Activated CD4-positive, alpha-beta T cell treated with anti-CD3 and anti-CD28 coated beads, Interleukin-2, amount 50 U/mL, for 4 hours (primary cell): ENCODE data around the gene DNAH3.
"Not testable (repeated sequence)": the region's sequence is repeated elsewhere in the genome, so short reads cannot be mapped to it uniquely, and the experiment has no call there.

ENCODE experiments used
- DNase-seq, 2 experiments: peaks; one replicate each; pipeline ENCODE4 v3.0.0-alpha.2; 2020

The DNAH3 gene

DNA sequence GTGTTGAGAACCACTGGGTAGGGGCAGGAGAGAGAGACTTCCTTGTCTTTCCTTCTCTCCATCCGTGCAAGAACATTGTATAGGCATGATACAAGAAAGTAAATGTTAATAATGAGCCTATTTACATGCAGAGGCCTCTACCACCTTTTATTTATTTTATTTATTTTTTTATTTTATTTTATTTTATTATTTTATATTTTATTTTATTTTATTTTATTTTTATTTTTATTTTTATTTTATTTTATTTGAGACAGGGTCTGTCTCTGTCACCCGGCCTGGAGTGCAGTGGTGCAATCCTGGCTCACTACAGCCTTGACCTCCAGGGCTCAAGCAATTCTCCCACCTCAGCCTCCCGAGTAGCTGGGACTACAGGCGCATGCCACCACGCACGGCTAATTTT is 87.3 kb downstream of the DNAH3 start:
- not testable (repeated sequence) for DNase-seq

DNA sequence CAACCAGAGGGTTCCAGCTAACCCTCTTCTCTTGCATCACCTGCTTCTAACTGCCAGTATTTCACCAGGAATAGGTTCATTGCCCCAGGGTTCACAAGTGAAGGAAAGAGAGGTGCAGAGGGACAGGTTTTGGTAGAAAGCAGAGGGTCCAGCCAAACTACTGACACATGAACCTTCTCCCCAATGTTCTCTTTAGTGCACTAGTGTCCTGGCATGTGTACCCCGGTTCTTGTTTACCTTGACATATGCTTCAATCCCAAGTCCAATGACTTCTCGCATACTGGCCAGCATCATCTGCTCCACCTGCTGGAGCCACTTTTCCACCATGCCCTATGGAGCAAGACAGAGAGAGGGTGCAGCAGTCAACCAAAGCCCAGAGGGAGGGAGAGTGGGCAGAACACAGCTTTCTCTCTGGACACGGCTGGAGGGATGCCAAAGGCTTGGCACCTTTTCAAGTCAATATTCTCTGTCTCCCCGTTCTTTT is 90.6 kb downstream of the DNAH3 start:
- DNase-seq, result no peak

DNA sequence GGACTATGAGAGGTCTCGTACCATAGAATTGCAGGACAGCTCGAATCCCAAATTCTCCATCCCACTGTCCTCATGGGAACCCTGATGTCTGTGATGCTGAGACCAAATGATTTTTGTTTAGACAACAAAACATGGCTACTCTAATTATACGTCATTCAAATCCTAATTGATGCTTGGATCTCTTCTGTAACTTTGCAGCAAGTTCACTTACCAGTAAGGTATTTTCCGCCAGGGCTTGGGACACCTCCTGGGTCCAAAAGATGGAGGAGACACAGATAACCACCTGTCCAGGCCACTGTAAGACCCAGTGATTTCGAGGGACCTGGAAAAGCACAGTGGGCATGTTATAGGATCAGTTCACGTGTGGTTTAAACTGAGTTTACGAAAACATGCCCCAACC is 92.8 kb downstream of the DNAH3 start:
- DNase-seq, result no peak

DNA sequence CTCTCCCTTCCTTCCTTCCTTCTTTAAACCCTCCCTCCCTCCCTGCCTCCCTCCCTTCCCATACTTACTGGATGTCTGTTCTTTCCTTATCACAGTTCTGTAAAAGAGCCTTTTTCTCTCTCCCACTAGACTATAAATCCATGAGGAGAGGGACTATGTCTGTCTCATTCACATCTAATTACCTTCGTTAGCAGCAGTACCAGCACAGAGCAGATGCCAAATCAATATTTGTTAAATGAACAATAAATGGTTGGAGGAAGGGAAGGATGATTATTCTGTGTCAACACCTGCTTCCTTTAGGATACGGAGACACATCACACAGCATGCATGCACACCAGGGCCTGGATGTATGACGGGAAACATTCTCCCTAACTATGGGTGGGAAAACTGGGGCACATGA is 94.2 kb downstream of the DNAH3 start:
- DNase-seq, result no peak

DNA sequence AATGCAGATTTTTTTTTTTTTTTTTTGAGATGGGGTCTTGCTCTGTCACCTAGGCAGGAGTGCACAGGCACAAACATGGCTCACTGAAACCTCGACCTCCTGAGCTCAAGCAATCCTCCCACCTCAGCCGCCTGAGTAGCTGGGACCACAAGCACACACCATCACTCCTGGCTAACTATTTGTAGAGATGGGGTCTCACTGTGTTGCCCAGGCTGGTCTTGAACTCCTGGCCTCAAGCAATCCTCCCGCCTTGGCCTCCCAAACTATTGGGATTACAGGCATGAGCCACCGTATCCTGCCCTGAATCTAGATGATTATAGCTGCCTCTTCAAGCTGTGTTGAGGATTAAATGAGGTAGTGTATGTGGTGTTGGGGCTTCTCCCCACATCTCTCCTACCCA is 94.9 kb downstream of the DNAH3 start:
- not testable (repeated sequence) for DNase-seq

DNA sequence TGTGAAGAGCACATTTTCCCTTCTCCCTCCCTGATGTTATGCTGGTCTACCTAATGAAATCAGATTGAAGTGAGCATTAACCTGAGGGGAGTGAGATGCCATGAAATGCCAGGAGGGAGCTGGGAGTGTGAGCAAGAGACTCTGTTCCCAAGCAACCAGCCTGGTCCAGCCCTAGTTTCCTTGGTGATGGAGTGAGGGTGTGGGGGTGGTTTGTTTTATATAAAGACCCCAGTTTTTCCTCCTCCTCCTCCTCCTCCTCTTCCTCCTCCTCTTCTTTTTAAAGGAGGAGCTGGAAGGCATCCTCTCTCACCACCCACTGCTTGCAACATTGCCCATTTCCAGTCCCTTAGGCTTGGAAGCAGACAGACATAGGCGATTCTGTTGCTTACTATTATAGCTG is 97.1 kb downstream of the DNAH3 start:
- DNase-seq, result no peak

DNA sequence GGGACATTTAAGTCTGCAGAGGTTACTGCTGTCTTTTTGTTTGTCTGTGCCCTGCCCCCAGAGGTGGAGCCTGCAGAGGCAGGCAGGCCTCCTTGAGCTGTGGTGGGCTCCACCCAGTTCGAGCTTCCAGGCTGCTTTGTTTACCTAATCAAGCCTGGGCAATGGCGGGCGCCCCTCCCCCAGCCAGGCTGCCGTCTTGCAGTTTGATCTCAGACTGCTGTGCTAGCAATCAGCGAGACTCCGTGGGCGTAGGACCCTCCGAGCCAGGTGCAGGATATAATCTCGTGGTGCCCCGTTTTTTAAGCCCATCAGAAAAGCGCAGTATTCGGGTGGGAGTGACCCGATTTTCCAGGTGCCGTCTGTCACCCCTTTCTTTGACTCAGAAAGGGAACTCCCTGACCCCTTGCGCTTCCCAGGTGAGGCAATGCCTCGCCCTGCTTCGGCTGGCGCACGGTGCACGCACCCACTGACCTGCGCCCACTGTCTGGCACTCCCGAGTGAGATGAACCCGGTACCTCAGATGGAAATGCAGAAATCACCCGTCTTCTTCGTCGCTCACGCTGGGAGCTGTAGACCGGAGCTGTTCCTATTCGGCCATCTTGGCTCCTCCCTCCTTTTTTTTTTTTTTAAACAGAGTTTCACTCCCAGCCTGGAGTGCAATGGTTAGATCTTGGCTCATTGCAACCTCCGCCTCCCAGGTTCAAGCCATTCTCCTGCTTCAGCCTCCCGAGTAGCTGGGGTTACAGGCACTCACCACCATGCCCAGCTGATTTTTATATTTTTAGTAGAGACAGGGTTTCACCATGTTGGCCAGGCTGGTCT is 102.3 kb downstream of the DNAH3 start:
- DNase-seq, result not testable (repeated sequence)

DNA sequence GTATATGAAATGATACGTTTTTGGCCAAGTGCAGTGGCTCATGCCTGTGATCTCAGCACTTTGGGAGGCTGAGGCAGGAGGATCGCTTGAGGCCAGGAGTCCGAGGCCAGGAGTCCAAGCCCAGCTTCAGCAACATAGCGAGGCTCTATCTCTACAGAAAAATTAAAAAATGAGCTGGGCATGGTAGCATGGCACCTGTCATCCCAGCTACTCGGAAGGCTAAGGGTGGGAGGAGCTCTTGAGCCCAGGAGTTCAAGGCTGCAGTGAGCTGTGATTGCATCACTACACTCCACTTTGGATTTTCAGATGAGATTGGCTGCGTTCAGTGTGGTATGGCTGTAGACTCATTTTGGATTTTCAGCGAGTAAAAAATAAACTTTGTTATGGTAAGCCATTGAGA is 112.4 kb downstream of the DNAH3 start:
- DNase-seq, result no peak

DNA sequence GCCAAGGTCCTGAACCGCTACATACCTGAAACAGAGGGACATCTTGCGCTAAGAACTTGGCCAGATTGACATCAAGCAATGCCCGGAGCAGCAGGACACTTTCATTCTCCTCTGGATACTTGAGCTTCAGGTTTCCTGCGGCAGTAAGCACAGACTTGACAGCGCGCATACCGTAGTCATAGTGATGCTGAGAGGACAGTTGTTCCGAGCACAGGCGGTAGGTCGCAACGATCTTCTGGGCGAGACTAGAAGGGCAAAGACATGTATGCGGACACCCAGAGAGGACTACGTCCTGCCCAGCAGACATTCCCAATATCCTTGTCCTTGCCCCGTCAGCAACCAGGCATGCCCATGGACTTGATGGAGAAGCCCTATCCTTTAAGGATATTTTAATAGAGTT is 112.9 kb downstream of the DNAH3 start:
- no peak for DNase-seq

DNA sequence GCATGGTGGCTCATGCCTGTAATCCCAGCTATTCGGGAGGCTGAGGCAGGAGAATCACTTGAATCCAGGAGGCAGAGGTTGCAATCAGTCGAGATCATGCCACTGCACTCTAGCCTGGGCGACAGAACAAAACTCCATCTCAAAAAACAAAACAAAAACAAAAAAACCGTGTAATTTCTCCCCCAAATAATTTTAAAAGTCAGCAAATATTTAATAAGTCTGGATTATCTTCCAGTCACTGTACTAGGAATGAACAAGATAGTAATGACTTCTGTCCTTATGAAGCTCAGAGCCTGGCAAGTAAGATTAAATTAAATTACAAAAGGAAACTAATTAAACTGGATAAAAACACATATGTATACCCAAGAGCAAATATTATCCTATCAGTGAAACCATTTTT is 113.5 kb downstream of the DNAH3 start:
- no peak for DNase-seq

DNA sequence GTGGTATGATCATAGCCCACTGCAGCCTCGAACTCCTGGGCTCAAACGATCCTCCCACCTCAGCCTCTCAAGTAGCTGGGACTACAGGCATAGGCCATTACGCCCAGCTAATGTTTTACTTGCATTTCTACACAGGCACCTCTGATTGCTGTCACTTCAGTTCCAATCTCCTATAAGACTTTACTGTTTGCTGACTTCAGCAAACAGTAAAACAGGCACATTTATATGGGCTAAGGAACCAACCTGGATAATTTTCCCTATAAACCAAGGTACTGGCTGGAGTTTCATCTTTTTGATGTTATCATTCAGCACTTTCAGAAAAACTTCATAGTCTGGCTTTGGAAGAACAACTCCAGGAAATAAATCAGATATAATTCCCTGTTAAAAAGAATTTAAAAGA is 114.2 kb downstream of the DNAH3 start:
- DNase-seq, result no peak

DNA sequence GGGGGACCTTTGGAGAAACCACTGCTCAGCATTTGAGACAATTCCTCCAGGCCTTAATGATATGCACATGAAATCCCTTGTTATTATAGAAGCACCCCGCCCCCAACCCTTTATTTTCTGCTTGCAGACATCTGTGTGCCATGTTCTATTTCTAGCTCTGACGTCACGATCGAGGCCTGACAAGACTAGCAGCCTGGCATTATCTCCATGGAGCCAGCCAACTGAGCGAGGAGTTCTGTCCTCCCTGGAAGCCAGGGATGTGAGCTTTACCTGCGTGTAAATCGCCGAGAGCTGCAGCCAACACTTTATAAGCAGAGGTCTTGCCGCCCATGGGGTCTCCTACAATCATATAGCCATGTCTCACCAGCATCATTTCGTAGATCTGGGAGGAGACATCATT is 116.9 kb downstream of the DNAH3 start:
- no peak for DNase-seq

DNA sequence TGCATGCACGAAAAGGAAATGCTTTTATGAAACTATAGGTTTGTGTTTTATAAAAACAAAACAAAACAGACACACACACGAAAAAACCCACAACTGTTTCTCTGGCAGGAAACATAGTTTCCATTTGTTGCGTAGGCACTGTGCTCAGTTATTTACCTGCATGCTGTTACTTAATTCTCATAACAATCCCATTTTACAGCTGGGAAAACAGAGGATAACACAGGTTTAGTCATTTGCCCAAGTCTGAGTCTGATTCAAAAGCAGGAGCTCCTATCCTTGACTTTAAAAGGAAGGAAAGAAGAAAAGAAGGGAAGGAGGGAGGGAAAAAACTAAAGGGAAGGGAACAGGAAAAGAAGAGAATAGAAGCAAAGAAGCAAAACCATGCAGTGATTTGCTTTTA is 117.4 kb downstream of the DNAH3 start:
- no peak for DNase-seq

DNA sequence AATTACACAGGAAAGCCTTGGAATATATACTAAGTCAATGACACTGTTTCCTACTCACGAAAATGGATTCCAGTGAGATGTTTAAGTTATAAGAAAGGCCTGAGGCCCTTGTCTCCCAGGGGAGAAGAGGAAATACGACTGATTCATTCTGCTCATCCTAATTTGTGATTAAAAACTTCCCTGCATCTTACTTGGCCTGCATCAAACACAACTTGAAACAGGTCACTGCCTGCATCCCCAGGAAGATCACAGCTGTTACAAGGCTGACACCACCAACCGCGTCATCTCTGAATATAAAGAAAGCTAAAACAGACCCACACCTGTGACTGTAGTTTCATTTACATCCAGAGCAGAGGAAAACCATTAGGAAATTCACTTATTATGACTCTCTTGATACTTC is 121.9 kb downstream of the DNAH3 start:
- DNase-seq, result no peak

DNA sequence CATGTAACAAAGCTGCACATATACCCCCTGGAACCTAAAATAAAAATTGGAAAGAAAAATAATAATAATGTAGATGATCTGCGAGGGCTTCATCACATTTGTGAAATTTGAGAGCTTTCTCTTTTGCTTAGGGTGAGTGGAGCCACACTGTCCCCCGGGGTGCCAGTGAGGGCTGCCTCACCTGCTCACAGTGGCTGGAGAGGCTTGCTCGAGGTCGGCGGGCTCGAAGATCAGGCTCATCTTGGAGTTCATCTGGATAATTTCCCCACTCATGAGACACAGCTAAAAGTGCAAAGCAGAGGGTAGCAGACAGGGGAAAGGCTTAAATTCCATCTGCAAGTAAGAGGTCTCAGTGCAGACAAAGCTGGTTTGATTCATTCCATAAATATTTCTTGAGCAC is 123.8 kb downstream of the DNAH3 start:
- no peak for DNase-seq

DNA sequence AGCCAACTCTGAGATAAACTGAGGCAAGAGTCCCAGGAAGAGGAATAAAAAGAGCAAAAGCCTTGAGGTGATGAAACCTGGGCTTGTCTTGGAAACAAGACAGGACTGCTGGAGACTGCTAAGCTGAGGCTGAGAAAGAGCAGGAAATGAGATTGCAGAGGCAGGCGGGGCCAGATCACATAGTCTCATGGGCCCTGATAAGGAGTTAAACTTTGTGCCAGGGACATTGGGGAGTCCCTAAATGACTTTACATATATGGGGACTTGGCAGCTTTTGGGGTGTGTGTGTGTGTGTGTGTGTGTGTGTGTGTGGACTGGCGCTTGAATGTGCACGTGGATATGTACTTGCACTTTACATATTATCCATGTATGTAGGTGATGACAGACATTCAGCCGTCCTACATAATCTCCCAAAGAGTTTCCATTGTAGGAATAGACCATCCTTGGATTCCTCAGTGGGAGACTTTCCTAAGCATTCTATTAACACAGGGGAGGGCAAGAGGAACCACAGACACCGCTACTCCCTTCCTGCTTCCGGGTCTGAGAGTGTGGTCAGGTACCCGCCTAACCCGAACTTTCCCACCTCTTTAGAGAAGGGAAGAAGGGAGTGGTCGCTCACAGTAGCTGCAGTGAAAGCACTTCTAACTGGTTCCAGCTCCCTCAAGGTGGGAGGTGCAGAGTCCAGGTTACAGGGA is 127.0 kb downstream of the DNAH3 start:
- DNase-seq, result no peak

DNA sequence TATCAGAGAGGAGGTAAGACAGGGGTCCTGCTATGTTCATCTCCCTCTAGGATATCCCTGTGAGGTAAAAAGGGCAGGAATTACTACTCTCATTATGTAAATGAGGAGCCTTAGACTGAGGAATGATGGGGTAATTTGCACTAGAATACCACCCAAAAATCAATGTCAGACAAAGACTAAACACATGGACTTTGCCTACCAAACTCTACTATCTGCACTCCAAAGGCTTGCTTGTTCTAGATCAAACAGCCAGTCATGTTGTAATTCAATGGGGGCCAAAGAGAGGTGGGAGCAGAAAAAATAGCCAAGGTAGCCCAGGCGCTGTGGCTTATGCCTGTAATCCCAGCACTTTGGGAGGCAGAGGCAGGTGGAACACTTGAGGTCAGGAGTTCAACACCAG is 129.3 kb downstream of the DNAH3 start:
- no peak for DNase-seq

DNA sequence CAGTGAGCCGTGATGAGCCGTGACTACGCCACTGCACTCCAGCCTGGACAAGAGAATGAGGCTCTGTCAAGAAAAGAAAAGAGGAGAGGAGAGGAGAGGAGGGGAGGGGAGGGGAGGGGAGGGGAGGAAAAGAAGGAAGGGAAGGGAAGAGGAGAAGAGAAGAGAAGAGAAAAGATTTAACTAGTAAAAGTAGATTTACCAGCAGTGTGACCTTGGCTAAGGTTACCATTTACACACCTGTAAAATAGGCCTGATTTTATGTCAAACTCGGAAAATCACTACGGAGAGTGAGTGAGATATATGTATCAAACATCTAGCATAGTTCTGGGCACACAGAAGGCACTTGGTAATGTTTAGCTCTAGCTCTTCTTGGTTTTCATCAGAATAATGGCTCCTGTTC is 140.8 kb downstream of the DNAH3 start:
- no peak for DNase-seq

DNA sequence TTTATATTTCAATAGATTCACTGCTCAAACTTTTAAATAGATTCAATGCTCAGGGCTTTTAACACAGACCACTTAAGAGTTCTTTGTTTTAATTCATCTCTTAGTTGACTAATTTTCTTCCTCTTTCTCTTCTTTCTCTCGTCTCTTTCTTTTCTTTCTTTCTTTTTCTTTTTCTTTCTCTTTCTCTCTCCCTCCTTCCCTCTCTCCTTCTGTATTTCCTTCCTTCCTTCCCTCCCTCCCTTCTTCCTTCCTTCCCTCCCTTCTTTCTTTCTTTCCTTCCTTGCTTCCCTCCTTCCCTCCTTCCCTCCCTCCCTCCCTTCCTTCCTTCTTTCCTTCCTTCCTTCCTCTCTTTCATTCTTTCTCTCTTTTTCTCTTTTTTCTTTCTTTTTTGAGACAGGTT is 145.6 kb downstream of the DNAH3 start:
- no peak for DNase-seq

DNA sequence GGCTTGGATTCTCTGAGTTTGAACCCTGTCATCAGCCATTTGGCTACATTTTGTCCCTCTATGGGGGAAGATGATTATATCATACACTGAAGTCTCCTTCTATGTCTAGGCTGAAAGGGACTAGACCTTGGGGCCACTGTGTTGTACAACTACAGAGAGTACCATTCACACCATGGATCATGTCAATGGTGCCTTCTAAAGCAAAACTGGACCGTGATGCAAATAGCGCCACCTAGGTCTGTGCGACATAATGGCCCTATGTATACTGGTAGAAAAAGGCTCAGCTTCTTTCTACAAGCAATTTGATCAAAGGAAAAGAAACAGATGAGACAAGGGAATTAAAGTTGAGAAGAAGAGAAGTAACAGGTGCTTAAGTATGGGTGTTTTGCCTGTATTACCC is 149.4 kb downstream of the DNAH3 start:
- peak in 1 of 2 experiments; percentile 8 for DNase-seq

DNA sequence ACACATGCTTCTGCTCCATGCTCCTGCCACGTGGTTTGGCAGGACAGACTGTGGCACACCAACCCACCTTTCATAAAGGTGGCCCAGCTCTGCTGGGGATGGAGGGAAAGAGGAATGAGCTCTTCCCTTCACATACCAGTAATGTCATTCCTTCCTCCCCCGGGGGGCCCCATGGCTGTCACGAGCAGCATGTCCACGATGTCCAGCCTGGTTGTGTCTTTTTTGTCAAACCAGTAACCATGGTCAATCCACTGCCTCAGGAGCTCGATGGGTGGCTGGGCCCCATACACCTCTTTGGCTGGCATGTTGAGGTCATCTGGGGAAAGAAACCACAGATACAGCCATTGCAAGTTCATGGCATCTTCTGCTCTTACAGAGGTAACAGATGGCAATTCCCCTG is 153.5 kb downstream of the DNAH3 start:
- no peak for DNase-seq

DNA sequence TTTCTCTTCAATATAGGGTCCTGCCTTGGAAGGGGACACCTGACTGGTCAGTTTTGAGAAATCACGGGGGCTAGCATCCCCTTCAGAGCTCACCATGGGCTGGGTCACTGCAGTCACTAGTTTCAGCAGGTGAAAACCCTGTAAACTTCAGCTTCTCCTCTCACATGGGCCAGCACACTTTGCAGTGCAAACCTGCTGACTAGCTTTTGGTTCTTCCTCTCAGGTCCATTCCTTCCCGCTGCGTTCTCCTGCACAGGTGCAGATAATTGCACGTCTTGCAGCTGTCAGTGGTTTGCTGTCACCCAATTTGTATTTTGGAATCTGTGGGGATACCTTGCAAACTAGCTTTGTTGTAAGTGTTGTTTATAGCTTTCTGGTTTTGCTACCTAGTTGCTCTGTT is 154.9 kb downstream of the DNAH3 start:
- no peak for DNase-seq

DNA sequence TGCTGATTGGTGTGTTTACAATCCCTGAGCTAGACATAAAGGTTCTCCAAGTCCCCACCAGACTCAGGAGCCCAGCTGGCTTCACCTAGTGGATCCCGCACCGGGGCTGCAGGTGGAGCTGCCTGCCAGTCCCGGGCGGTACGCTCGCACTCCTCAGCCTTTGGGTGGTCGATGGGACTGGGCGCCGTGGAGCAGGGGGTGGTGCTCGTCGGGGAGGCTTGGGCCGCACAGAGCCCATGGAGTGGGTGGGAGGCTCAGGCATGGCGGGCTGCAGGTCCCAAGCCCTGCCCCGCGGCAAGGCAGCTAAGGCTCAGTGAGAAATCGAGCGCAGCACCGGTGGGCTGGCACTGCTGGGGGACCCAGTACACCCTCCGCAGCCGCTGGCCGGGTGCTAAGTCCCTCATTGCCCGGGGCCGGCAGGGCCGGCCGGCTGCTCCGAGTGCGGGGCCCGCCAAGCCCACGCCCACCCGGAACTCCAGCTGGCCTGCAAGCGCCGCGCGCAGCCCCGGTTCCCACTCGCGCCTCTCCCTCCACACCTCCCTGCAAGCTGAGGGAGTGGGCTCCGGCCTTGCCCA is 161.1 kb downstream of the DNAH3 start:
- DNase-seq, result not testable (repeated sequence)

DNA sequence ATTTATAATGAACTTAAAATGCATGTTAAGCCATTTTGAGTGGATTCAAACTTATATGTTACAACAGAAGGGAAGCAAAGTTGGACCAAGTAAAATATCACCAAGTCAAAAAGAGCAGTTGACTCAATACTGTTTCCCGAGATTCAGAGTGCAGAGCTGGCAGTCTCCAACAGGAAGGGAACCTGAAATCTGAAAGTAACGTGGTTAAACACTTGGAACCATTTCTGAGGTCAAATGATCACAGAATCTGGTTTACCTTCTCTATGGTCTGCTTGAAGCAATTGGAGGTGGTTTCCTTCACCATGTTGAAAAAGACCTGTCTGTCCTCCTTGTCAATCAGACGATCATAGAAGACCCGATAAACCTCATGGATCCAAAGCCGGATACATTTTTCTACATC is 163.6 kb downstream of the DNAH3 start:
- DNase-seq, result no peak
